ENCODE measurements around the gene CRYBB1.

Gene CRYBB1

DNA sequence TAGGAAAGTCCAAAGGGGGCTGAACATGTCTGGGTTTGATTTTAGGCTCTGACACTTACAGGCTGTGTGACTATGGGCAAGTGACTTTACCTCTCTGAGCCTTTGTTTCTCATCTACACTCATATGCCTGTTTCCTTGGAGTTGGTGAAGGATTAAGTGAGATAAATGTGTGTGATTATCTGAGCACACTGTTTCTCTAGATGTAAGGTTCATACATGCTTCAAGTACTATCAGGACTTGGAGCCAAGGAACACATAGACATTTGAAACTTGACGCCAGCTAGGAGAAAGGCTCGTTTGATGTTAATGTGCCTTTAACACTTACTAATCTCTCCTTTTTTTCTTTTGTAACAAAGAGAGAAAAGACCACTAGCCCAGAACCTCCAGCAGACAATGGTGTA, 9.7 kb downstream of the CRYBB1 start:
- DNase-seq (ENCODE audit: low read depth), result no peak
- TF ChIP-seq, protein P1, sequence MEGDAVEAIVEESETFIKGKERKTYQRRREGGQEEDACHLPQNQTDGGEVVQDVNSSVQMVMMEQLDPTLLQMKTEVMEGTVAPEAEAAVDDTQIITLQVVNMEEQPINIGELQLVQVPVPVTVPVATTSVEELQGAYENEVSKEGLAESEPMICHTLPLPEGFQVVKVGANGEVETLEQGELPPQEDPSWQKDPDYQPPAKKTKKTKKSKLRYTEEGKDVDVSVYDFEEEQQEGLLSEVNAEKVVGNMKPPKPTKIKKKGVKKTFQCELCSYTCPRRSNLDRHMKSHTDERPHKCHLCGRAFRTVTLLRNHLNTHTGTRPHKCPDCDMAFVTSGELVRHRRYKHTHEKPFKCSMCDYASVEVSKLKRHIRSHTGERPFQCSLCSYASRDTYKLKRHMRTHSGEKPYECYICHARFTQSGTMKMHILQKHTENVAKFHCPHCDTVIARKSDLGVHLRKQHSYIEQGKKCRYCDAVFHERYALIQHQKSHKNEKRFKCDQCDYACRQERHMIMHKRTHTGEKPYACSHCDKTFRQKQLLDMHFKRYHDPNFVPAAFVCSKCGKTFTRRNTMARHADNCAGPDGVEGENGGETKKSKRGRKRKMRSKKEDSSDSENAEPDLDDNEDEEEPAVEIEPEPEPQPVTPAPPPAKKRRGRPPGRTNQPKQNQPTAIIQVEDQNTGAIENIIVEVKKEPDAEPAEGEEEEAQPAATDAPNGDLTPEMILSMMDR (IDR thresholded peaks at IDR 0.05; ENCODE audit: insufficient read depth, low read depth, low read length, missing control alignments), result no peak
- no peak overlapping the region for H3K4me3 ChIP-seq (ENCODE audit: low read length)

DNA sequence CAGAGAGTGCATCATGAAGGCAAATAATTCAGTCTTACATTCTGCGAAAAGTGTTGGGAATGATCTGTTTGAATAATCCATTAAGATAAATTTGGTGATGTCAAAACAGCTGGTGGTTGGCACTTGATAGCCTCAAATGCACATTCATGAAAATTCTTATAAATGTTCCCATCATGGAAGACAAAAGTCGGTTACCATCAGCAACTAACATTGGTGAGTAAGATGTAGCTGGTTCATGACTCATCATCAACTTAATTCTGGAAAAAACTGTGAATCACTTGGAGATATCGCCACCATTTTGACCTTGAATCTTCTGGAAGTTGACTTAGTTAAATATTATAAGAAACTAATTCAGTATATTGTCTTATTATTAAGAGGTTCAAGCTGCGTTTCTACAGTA, 11.2 kb downstream of the CRYBB1 start:
- H3K4me3 ChIP-seq (ENCODE audit: low read length), result no peak overlapping the region
- peak; percentile 57 for DNase-seq (ENCODE audit: low read depth)
- TF ChIP-seq, protein P1 (IDR thresholded peaks at IDR 0.05; ENCODE audit: insufficient read depth, low read depth, low read length, missing control alignments), result no peak

DNA sequence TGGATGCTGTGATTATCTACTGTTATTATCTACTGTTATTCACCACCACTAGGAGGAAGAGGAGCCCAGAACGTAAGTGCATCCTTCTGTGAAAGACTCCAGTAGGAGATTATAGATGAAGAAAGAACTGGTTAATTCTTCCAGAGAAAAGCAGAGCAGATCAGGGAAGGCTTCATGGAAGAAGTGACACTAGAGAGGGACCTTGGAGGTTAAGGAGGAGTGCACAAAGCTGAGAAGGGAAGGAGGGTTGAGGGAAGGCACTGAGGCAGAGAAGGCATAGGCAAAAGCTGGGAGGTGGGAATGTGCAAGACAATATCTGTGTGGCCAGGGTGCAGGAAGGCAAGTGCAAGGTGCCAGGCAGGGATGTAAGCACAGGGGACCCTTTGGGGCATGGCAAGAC, 13.5 kb downstream of the CRYBB1 start:
- TF ChIP-seq, protein P1 (IDR thresholded peaks at IDR 0.05; ENCODE audit: insufficient read depth, low read depth, low read length, missing control alignments), result no peak
- H3K4me3 ChIP-seq (ENCODE audit: low read length), result no peak overlapping the region
- DNase-seq (ENCODE audit: low read depth), result no peak

DNA sequence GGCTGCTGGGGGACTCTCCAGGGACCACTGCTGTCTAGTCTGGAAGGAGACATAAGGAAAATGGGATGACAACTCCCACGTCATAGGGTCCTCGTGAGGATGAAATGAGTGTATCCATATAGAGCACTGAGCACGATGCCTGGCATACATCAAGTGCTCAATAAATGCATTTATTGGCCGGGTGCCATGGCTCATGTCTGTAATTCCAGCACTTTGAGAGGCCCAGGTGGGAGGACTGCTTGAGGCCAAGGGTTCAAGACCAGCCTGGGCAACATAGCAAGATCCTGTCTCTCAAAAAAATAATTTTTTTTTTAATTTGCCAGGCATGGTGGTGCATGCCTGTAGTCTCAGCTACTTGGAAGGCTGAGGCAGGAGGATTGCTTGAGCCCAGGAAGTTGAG, 15.7 kb downstream of the CRYBB1 start:
- DNase-seq (ENCODE audit: low read depth), result no peak
- no peak overlapping the region for H3K4me3 ChIP-seq (ENCODE audit: low read length)
- TF ChIP-seq, protein P1 (IDR thresholded peaks at IDR 0.05; ENCODE audit: insufficient read depth, low read depth, low read length, missing control alignments), result no peak

DNA sequence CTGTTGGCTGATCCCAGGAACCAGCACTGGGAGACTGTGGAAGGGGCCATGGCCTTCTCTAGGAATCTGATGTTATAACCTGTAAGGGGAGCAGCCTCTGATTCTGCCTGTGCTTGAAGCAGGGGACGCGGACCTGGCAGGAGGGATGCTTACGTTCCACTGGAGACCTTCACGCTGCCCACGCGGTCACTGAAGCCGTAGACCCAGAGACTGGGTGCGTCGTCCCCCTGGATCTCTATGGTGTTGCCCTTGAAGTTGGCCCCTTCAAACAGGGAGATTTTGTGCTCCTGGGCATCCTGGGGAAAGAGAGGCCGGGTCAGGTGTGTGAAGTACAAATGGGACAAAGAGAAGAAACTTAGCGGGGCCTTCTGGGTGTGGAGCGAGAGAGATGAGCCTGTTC, 16.1 kb downstream of the CRYBB1 start:
- DNase-seq (ENCODE audit: low read depth), result no peak
- no peak overlapping the region for H3K4me3 ChIP-seq (ENCODE audit: low read length)
- TF ChIP-seq, protein P1 (IDR thresholded peaks at IDR 0.05; ENCODE audit: insufficient read depth, low read depth, low read length, missing control alignments), result no peak

DNA sequence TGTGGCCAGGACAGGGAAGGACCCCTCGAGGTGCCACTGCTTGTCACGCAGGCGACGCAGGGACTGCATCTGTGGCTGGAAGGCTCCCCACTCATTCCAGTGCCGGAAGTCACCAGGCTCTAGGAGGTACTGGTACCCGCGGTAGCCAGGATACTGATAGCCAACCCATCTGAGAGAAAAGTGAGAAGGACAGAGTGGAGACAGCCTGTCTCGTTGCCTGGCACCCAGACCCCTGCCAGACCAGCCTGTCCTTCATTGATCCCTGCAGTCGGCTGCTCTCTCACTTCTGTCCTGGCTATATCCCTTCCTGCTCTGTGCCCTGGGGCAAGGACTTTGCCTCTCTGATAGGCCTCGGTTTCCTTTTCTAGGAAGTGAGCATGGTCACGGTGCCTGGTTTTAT, 18.3 kb downstream of the CRYBB1 start:
- no peak overlapping the region for H3K4me3 ChIP-seq (ENCODE audit: low read length)
- TF ChIP-seq, protein P1 (IDR thresholded peaks at IDR 0.05; ENCODE audit: insufficient read depth, low read depth, low read length, missing control alignments), result no peak
- no peak for DNase-seq (ENCODE audit: low read depth)

DNA sequence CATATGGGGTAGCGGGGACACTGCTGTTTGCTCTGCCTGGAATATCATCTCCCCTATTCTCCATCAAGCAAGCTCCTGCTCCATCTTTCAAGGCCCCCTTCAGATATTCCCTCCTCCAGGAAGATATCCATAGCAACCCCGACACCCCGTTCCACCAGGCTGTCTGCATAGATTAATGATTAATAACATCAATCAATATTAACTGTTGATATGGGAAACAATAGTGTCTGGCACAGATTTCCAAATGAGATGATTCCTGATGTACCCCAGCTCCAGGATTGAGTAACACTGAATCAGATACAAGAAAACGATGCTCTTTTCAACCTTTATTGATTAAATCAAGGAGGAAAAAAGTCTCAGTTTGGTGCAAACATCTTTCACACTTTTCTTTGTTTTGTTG, 20.3 kb downstream of the CRYBB1 start:
- no peak overlapping the region for H3K4me3 ChIP-seq (ENCODE audit: low read length)
- DNase-seq (ENCODE audit: low read depth), result no peak
- TF ChIP-seq, protein P1 (IDR thresholded peaks at IDR 0.05; ENCODE audit: insufficient read depth, low read depth, low read length, missing control alignments), result no peak

All from epithelial cell of esophagus (primary cell).